C4-2B (cell line): Measurements from ENCODE around the gene MAP4K1.

ENCODE experiments used
- H3K27ac ChIP-seq: fragments of 450-650 bp; 2 replicates; pipeline ENCODE4 v1.5.1; 2017
- CTCF ChIP-seq: fragments of 450-650 bp; conservative IDR thresholded peaks from 2 replicates; pipeline ENCODE4 v1.5.1; 2017; ENCODE audit warnings: mild to moderate bottlenecking
- ZFX ChIP-seq: fragments of 450-650 bp; IDR thresholded peaks from 2 replicates; pipeline ENCODE4 v1.6.1; 2017

The MAP4K1 gene

GRCh38 chr19:38656171-38656981 is 38.6 kb upstream of the MAP4K1 start:
- H3K27ac ChIP-seq = no peak overlapping the region
- TF ChIP-seq ZFX (no peak), CTCF (no peak)

GRCh38 chr19:38655148-38655824 is 37.5 kb upstream of the MAP4K1 start:
- TF ChIP-seq CTCF (no peak), ZFX (no peak)
- no peak overlapping the region for H3K27ac ChIP-seq

- H3K27ac ChIP-seq = no peak overlapping the region
- TF ChIP-seq CTCF (no peak), ZFX (no peak)
These were observed 36.9 kb upstream of the MAP4K1 start for GRCh38 chr19:38654628-38655055.

GRCh38 chr19:38653028-38653571 is 35.3 kb upstream of the MAP4K1 start:
- H3K27ac ChIP-seq = 0 out of 2 replicates have a peak overlapping the region, but pooled peaks have one; percentile 2
- TF ChIP-seq ZFX (no peak), CTCF (no peak)

- peak overlapping the region; percentile 90; the same call in 1 of the 2 replicates for H3K27ac ChIP-seq
- TF ChIP-seq ZFX (no peak), CTCF (no peak)
These were observed 33.3 kb upstream of the MAP4K1 start for GRCh38 chr19:38650911-38651584.

- TF ChIP-seq CTCF (no peak), ZFX (no peak)
- peak overlapping the region; percentile 90 for H3K27ac ChIP-seq
These were observed 32.5 kb upstream of the MAP4K1 start for GRCh38 chr19:38650172-38650775.
